Neural progenitor cell (in vitro differentiated cells): ENCODE data around the gene ID1.
A peak's percentile ranks its signal among the peaks of the same experiment; 100 is the strongest.

Experiments
- EZH2 ChIP-seq: fragments of 200-600 bp; sonication (generic); IDR thresholded peaks from 2 replicates; pipeline ENCODE4 v1.6.1; 2017; ENCODE audit warnings: antibody characterized with exemption, mild to moderate bottlenecking, moderate library complexity
- EZH2phosphoT487 ChIP-seq: fragments of 200-600 bp; sonication (generic); IDR thresholded peaks from 2 replicates; pipeline ENCODE4 v1.6.1; 2017; ENCODE audit warnings: antibody characterized with exemption
- TF ChIP-seq, protein P1 (sequence below): fragments of 200-600 bp; sonication (generic); IDR thresholded peaks from 2 replicates; pipeline ENCODE4 v1.5.1; 2017; ENCODE audit warnings: antibody characterized with exemption, mild to moderate bottlenecking

DNA sequence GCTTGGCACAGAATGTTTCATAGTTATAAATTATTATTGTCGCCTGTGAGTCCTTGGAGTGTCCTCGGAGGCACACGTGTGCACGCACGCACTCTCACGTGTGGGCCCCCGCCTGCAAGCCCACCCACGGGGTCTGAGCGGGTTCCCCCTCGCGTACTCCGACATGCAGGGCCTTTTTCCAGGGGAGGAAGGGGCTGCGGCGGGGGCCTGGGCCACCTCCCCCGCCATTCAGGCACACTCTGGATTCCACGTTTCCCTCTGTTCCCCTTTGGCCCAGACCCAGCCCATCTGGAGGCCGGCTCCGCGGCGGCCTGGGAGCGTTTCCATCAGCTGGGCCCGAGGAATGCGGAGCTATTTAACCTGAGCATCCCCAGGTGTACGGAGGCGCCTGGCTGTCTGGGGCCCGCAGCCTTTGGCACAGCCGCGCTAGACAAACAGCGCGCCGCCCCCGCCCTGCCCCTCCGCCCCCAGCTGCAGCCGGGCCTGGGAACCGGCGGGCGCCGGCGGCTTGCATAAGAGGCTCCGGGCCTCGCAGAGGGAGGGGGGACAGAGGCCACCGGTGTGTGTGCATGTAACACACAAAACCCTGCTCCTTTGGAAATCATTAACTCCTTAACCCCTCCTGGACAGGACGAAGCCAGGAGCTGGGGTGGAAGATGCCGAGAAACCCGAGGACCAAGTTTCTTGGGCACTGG, 3.3 kb downstream of the ID1 start:
- TF ChIP-seq, protein P1, sequence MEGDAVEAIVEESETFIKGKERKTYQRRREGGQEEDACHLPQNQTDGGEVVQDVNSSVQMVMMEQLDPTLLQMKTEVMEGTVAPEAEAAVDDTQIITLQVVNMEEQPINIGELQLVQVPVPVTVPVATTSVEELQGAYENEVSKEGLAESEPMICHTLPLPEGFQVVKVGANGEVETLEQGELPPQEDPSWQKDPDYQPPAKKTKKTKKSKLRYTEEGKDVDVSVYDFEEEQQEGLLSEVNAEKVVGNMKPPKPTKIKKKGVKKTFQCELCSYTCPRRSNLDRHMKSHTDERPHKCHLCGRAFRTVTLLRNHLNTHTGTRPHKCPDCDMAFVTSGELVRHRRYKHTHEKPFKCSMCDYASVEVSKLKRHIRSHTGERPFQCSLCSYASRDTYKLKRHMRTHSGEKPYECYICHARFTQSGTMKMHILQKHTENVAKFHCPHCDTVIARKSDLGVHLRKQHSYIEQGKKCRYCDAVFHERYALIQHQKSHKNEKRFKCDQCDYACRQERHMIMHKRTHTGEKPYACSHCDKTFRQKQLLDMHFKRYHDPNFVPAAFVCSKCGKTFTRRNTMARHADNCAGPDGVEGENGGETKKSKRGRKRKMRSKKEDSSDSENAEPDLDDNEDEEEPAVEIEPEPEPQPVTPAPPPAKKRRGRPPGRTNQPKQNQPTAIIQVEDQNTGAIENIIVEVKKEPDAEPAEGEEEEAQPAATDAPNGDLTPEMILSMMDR = no peak
- TF ChIP-seq EZH2 (no peak), EZH2phosphoT487 (peak; percentile 37)
